ENCODE measurements around the gene NPTX1.
"Not testable (repeated sequence)": the region's sequence is repeated elsewhere in the genome, so short reads cannot be mapped to it uniquely, and the experiment has no call there.

The NPTX1 gene

GRCh38 chr17:80507965-80508364, 31.6 kb upstream of the NPTX1 start:
- H3K18ac ChIP-seq (ENCODE audit: low read length), result no peak overlapping the region
- H4K5ac ChIP-seq (ENCODE audit: low read length), result no peak overlapping the region
- H3K4me2 ChIP-seq (ENCODE audit: low read length), result no peak overlapping the region
- no peak overlapping the region for H2BK15ac ChIP-seq (replicated peaks; ENCODE audit: low read depth)
- no peak for DNase-seq
- no peak overlapping the region for H2BK120ac ChIP-seq (ENCODE audit: low read depth, low read length)
- H3K4ac ChIP-seq (ENCODE audit: low read depth, low read length), result no peak overlapping the region
- no peaks in the 10 kb centered on the region for H3K36me3 ChIP-seq (ENCODE audit: control insufficient read depth, insufficient read depth, low read length)
- H3K4me3 ChIP-seq (ENCODE audit: low read length), result no peak overlapping the region
- no peaks in the 10 kb centered on the region for H3K4me1 ChIP-seq (ENCODE audit: control insufficient read depth, low read depth, low read length)
- H4K8ac ChIP-seq (ENCODE audit: low read depth, low read length), result no peak overlapping the region
- H3K27ac ChIP-seq (ENCODE audit: low read depth, low read length), result no peak overlapping the region
- H2AK5ac ChIP-seq (ENCODE audit: low read length), result no peak overlapping the region
- no peak overlapping the region for H3K9ac ChIP-seq (ENCODE audit: low read length)
- H3K79me1 ChIP-seq (ENCODE audit: low read length), result no peaks in the 10 kb centered on the region
- H2BK5ac ChIP-seq (ENCODE audit: low read length), result no peak overlapping the region
- no CpG with 5 or more reads among the region's 3 CpGs for WGBS (ENCODE audit: extremely low coverage, insufficient coverage, low lambda C conversion rate)
- H3K56ac ChIP-seq (ENCODE audit: low read length), result no peak overlapping the region
- H3K27me3 ChIP-seq (ENCODE audit: insufficient read depth, low read length, poor library complexity), result no peaks in the 10 kb centered on the region
- no peak overlapping the region for H3K23ac ChIP-seq (ENCODE audit: low read length)
- no peaks in the 10 kb centered on the region for H3K79me2 ChIP-seq (ENCODE audit: control insufficient read depth, insufficient read depth, low read length)

- not testable (repeated sequence) for H3K23ac ChIP-seq (ENCODE audit: low read length); H3K4ac ChIP-seq (ENCODE audit: low read depth, low read length); H3K27ac ChIP-seq (ENCODE audit: low read depth, low read length); H3K4me2 ChIP-seq (ENCODE audit: low read length); H3K36me3 ChIP-seq (ENCODE audit: control insufficient read depth, insufficient read depth, low read length); H3K56ac ChIP-seq (ENCODE audit: low read length); H3K4me3 ChIP-seq (ENCODE audit: low read length); H3K27me3 ChIP-seq (ENCODE audit: insufficient read depth, low read length, poor library complexity); H3K4me1 ChIP-seq (ENCODE audit: control insufficient read depth, low read depth, low read length); H3K79me1 ChIP-seq (ENCODE audit: low read length); H3K18ac ChIP-seq (ENCODE audit: low read length); H3K9ac ChIP-seq (ENCODE audit: low read length); H2AK5ac ChIP-seq (ENCODE audit: low read length); H2BK5ac ChIP-seq (ENCODE audit: low read length); H4K8ac ChIP-seq (ENCODE audit: low read depth, low read length); H4K5ac ChIP-seq (ENCODE audit: low read length); H2BK15ac ChIP-seq (replicated peaks; ENCODE audit: low read depth); H2BK120ac ChIP-seq (ENCODE audit: low read depth, low read length); DNase-seq; H3K79me2 ChIP-seq (ENCODE audit: control insufficient read depth, insufficient read depth, low read length)
- no CpG with 5 or more reads among the region's 4 CpGs for WGBS (ENCODE audit: extremely low coverage, insufficient coverage, low lambda C conversion rate)
These were observed 30.8 kb upstream of the NPTX1 start for GRCh38 chr17:80507177-80507576.

- WGBS (ENCODE audit: extremely low coverage, insufficient coverage, low lambda C conversion rate), result no CpG with 5 or more reads among the region's 8 CpGs
- Histone ChIP-seq H3K4ac (ENCODE audit: low read depth, low read length) (no peak overlapping the region), H3K27ac (ENCODE audit: low read depth, low read length) (no peak overlapping the region)
These were observed 28.4 kb upstream of the NPTX1 start for GRCh38 chr17:80504686-80505413.

GRCh38 chr17:80503921-80504320, 27.5 kb upstream of the NPTX1 start:
- no peak for DNase-seq

More at GRCh38 chr17:80504686-80505413, 28.4 kb upstream of the NPTX1 start:
- Histone ChIP-seq H2BK120ac (ENCODE audit: low read depth, low read length) (no peak overlapping the region), H3K79me2 (ENCODE audit: control insufficient read depth, insufficient read depth, low read length) (no peaks in the 10 kb centered on the region), H3K4me2 (ENCODE audit: low read length) (no peak overlapping the region), H3K36me3 (ENCODE audit: control insufficient read depth, insufficient read depth, low read length) (no peaks in the 10 kb centered on the region), H2BK5ac (ENCODE audit: low read length) (no peak overlapping the region), H4K5ac (ENCODE audit: low read length) (no peak overlapping the region), H3K79me1 (ENCODE audit: low read length) (no peaks in the 10 kb centered on the region), H3K23ac (ENCODE audit: low read length) (no peak overlapping the region), H3K4me3 (ENCODE audit: low read length) (no peak overlapping the region), H3K18ac (ENCODE audit: low read length) (no peak overlapping the region), H3K27me3 (ENCODE audit: insufficient read depth, low read length, poor library complexity) (no peaks in the 10 kb centered on the region), H3K9ac (ENCODE audit: low read length) (no peak overlapping the region), H3K56ac (ENCODE audit: low read length) (no peak overlapping the region), H2BK15ac (replicated peaks; ENCODE audit: low read depth) (no peak overlapping the region), H3K4me1 (ENCODE audit: control insufficient read depth, low read depth, low read length) (no peaks in the 10 kb centered on the region), H2AK5ac (ENCODE audit: low read length) (no peak overlapping the region), H4K8ac (ENCODE audit: low read depth, low read length) (no peak overlapping the region)
- no peak for DNase-seq

GRCh38 chr17:80503031-80503430, 26.6 kb upstream of the NPTX1 start:
- Histone ChIP-seq H3K79me2 (ENCODE audit: control insufficient read depth, insufficient read depth, low read length) (no peaks in the 10 kb centered on the region), H2BK15ac (replicated peaks; ENCODE audit: low read depth) (no peak overlapping the region), H3K4me3 (ENCODE audit: low read length) (no peak overlapping the region), H3K27me3 (ENCODE audit: insufficient read depth, low read length, poor library complexity) (no peaks in the 10 kb centered on the region), H3K18ac (ENCODE audit: low read length) (no peak overlapping the region), H4K8ac (ENCODE audit: low read depth, low read length) (no peak overlapping the region), H2BK120ac (ENCODE audit: low read depth, low read length) (no peak overlapping the region), H3K79me1 (ENCODE audit: low read length) (no peaks in the 10 kb centered on the region), H3K9ac (ENCODE audit: low read length) (no peak overlapping the region), H3K4me1 (ENCODE audit: control insufficient read depth, low read depth, low read length) (no peaks in the 10 kb centered on the region), H3K36me3 (ENCODE audit: control insufficient read depth, insufficient read depth, low read length) (no peaks in the 10 kb centered on the region), H2BK5ac (ENCODE audit: low read length) (no peak overlapping the region), H3K4me2 (ENCODE audit: low read length) (no peak overlapping the region), H3K27ac (ENCODE audit: low read depth, low read length) (no peak overlapping the region), H2AK5ac (ENCODE audit: low read length) (no peak overlapping the region), H4K5ac (ENCODE audit: low read length) (no peak overlapping the region), H3K23ac (ENCODE audit: low read length) (no peak overlapping the region), H3K56ac (ENCODE audit: low read length) (no peak overlapping the region), H3K4ac (ENCODE audit: low read depth, low read length) (no peak overlapping the region)
- 100% methylated on average over 1 of the region's 2 CpGs for WGBS (ENCODE audit: extremely low coverage, insufficient coverage, low lambda C conversion rate)
- no peak for DNase-seq

More at GRCh38 chr17:80503921-80504320, 27.5 kb upstream of the NPTX1 start:
- Histone ChIP-seq H3K4me3 (ENCODE audit: low read length) (no peak overlapping the region), H3K4me2 (ENCODE audit: low read length) (no peak overlapping the region), H3K27ac (ENCODE audit: low read depth, low read length) (no peak overlapping the region), H2BK5ac (ENCODE audit: low read length) (no peak overlapping the region), H3K23ac (ENCODE audit: low read length) (no peak overlapping the region), H3K4me1 (ENCODE audit: control insufficient read depth, low read depth, low read length) (no peaks in the 10 kb centered on the region), H3K79me2 (ENCODE audit: control insufficient read depth, insufficient read depth, low read length) (no peaks in the 10 kb centered on the region), H3K79me1 (ENCODE audit: low read length) (no peaks in the 10 kb centered on the region), H3K36me3 (ENCODE audit: control insufficient read depth, insufficient read depth, low read length) (no peaks in the 10 kb centered on the region), H3K18ac (ENCODE audit: low read length) (no peak overlapping the region), H2AK5ac (ENCODE audit: low read length) (no peak overlapping the region), H2BK15ac (replicated peaks; ENCODE audit: low read depth) (no peak overlapping the region), H3K27me3 (ENCODE audit: insufficient read depth, low read length, poor library complexity) (no peaks in the 10 kb centered on the region), H4K5ac (ENCODE audit: low read length) (no peak overlapping the region), H3K4ac (ENCODE audit: low read depth, low read length) (no peak overlapping the region), H3K9ac (ENCODE audit: low read length) (no peak overlapping the region), H4K8ac (ENCODE audit: low read depth, low read length) (no peak overlapping the region), H2BK120ac (ENCODE audit: low read depth, low read length) (no peak overlapping the region), H3K56ac (ENCODE audit: low read length) (no peak overlapping the region)

GRCh38 chr17:80502578-80502877, 26.1 kb upstream of the NPTX1 start:
- no peaks in the 10 kb centered on the region for H3K4me1 ChIP-seq (ENCODE audit: control insufficient read depth, low read depth, low read length)
- no peak overlapping the region for H3K23ac ChIP-seq (ENCODE audit: low read length)
- no peak overlapping the region for H3K18ac ChIP-seq (ENCODE audit: low read length)
- no peak overlapping the region for H3K9ac ChIP-seq (ENCODE audit: low read length)
- H2BK5ac ChIP-seq (ENCODE audit: low read length), result no peak overlapping the region
- no peaks in the 10 kb centered on the region for H3K79me2 ChIP-seq (ENCODE audit: control insufficient read depth, insufficient read depth, low read length)
- no peak overlapping the region for H3K56ac ChIP-seq (ENCODE audit: low read length)
- no peak overlapping the region for H4K5ac ChIP-seq (ENCODE audit: low read length)
- H3K27ac ChIP-seq (ENCODE audit: low read depth, low read length), result no peak overlapping the region
- no peaks in the 10 kb centered on the region for H3K79me1 ChIP-seq (ENCODE audit: low read length)
- no peak overlapping the region for H3K4me2 ChIP-seq (ENCODE audit: low read length)
- H3K4ac ChIP-seq (ENCODE audit: low read depth, low read length), result no peak overlapping the region
- no peak overlapping the region for H4K8ac ChIP-seq (ENCODE audit: low read depth, low read length)
- no peaks in the 10 kb centered on the region for H3K27me3 ChIP-seq (ENCODE audit: insufficient read depth, low read length, poor library complexity)
- H3K4me3 ChIP-seq (ENCODE audit: low read length), result no peak overlapping the region
- no peak for DNase-seq
- H2BK15ac ChIP-seq (replicated peaks; ENCODE audit: low read depth), result no peak overlapping the region
- no peaks in the 10 kb centered on the region for H3K36me3 ChIP-seq (ENCODE audit: control insufficient read depth, insufficient read depth, low read length)
- no peak overlapping the region for H2BK120ac ChIP-seq (ENCODE audit: low read depth, low read length)
- H2AK5ac ChIP-seq (ENCODE audit: low read length), result no peak overlapping the region
- WGBS (ENCODE audit: extremely low coverage, insufficient coverage, low lambda C conversion rate), result no CpG with 5 or more reads among the region's 5 CpGs
